Esophagus squamous epithelium (tissue), 4 donors: Measurements from ENCODE around the gene ALG2.
"Not testable (repeated sequence)": the region's sequence is repeated elsewhere in the genome, so short reads cannot be mapped to it uniquely, and the experiment has no call there.

Source experiments
- CTCF ChIP-seq, 6 experiments: fragments of 450-650 bp in 4 of 6; fragments of 200-600 bp in 2 of 6; sonication (generic) in 2 of 6; IDR thresholded peaks; one replicate each; pipeline ENCODE4 v1.5.1; 2016 to 2019; ENCODE audit warnings: antibody characterized with exemption in 6 of 6, mild to moderate bottlenecking in 4 of 6, moderate library complexity in 4 of 6
- POLR2A ChIP-seq, 4 donors: fragments of 450-650 bp; IDR thresholded peaks; one replicate each; pipeline ENCODE4 v1.6.1; 2017; ENCODE audit warnings: antibody characterized with exemption in 4 of 4, mild to moderate bottlenecking in 4 of 4, moderate library complexity in 3 of 4

GRCh38 chr9:99237849-99238248 is 16.1 kb upstream of the ALG2 start:
- TF ChIP-seq CTCF, POLR2A (IDR thresholded peaks at IDR 0.05): not testable (repeated sequence)
